GM23338 (cell line): ENCODE measurements around the gene OR2F1. TPM values are rescaled to one million over a fixed set of nuclear protein-coding genes. Genes with fewer than 3 reads are reported as not detected.

ENCODE experiments used
- ATAC-seq: fragments of 200-7000 bp; cut with Tn5 transposase; 3 replicates; pipeline ENCODE4 v1.9.1; 2020
- DNase-seq: peaks from one replicate; pipeline ENCODE4 v3.0.0-alpha.2; 2015; ENCODE audit warnings: low spot score
- H2AFZ ChIP-seq: fragments of 200-600 bp; sonication (generic); 2 replicates; pipeline ENCODE4 v1.8.0; 2016; ENCODE audit warnings: antibody characterized with exemption, mild to moderate bottlenecking, moderate library complexity
- H3F3A ChIP-seq: fragments of 200-600 bp; sonication (generic); replicated peaks from 2 replicates; pipeline ENCODE4 v1.8.0; 2017; ENCODE audit warnings: antibody characterized with exemption, mixed run types, low read depth
- H3K27ac ChIP-seq: fragments of 200-600 bp; sonication (generic); 2 replicates; pipeline ENCODE4 v1.6.1; 2016; ENCODE audit warnings: low read depth
- H3K27me3 ChIP-seq: fragments of 200-600 bp; sonication (generic); 2 replicates; pipeline ENCODE4 v1.8.0; 2016; ENCODE audit warnings: mild to moderate bottlenecking, mixed run types, moderate library complexity; ENCODE audit not compliant: insufficient read depth
- H3K36me3 ChIP-seq: fragments of 200-600 bp; sonication (generic); 2 replicates; pipeline ENCODE4 v1.8.0; 2016; ENCODE audit warnings: mild to moderate bottlenecking; ENCODE audit not compliant: insufficient read depth
- H3K4me1 ChIP-seq: fragments of 200-600 bp; sonication (generic); 2 replicates; pipeline ENCODE4 v1.8.0; 2016; ENCODE audit warnings: mild to moderate bottlenecking, moderate library complexity; ENCODE audit not compliant: insufficient read depth
- H3K4me2 ChIP-seq: fragments of 200-600 bp; sonication (generic); 2 replicates; pipeline ENCODE4 v1.7.1; 2017; ENCODE audit warnings: mixed run types
- H3K4me3 ChIP-seq: fragments of 200-600 bp; sonication (generic); 2 replicates; pipeline ENCODE4 v1.6.1; 2016; ENCODE audit warnings: mixed run types
- H3K79me2 ChIP-seq: fragments of 200-600 bp; sonication (generic); replicated peaks from 2 replicates; pipeline ENCODE4 v1.8.0; 2017; ENCODE audit warnings: mild to moderate bottlenecking; ENCODE audit not compliant: insufficient read depth
- H3K9me2 ChIP-seq: fragments of 200-600 bp; sonication (generic); 2 replicates; pipeline ENCODE4 v1.8.0; 2017; ENCODE audit not compliant: insufficient read depth
- H4K20me1 ChIP-seq: fragments of 200-600 bp; sonication (generic); replicated peaks from 2 replicates; pipeline ENCODE4 v1.8.0; 2017; ENCODE audit warnings: mild to moderate bottlenecking; ENCODE audit not compliant: insufficient read depth
- H3K27ac Mint-ChIP-seq: 2 replicates; pipeline ENCODE4 v1.8.0; 2020; ENCODE audit warnings: inconsistent platforms, mild to moderate bottlenecking, moderate library complexity, mixed read lengths
- H3K27me3 Mint-ChIP-seq: 3 replicates; pipeline ENCODE4 v1.8.0; 2022; ENCODE audit warnings: low read depth, mild to moderate bottlenecking, moderate library complexity, mixed read lengths, inconsistent platforms; ENCODE audit not compliant: insufficient read depth, poor library complexity
- H3K36me3 Mint-ChIP-seq: 3 replicates; pipeline ENCODE4 v1.8.0; 2021; ENCODE audit warnings: low read depth, mild to moderate bottlenecking, inconsistent platforms, moderate library complexity, mixed read lengths
- H3K4me1 Mint-ChIP-seq: 3 replicates; pipeline ENCODE4 v1.8.0; 2020; ENCODE audit warnings: mild to moderate bottlenecking, inconsistent platforms, mixed read lengths
- H3K4me3 Mint-ChIP-seq: 3 replicates; pipeline ENCODE4 v1.8.0; 2021; ENCODE audit warnings: moderate library complexity, mild to moderate bottlenecking, inconsistent platforms, mixed read lengths
- H3K9me3 Mint-ChIP-seq: 3 replicates; pipeline ENCODE4 v1.8.0; 2020; ENCODE audit warnings: moderate library complexity, mild to moderate bottlenecking, inconsistent platforms, mixed read lengths
- ETS1 ChIP-seq: IDR thresholded peaks from 2 replicates; pipeline ENCODE4 v1.6.1; 2016; ENCODE audit warnings: antibody characterized with exemption
- EZH2 ChIP-seq: fragments of 200-600 bp; sonication (generic); IDR thresholded peaks from one replicate; pipeline ENCODE4 v1.8.0; 2017; ENCODE audit warnings: antibody characterized with exemption, mild to moderate bottlenecking, low read depth; ENCODE audit not compliant: unreplicated experiment
- EZH2phosphoT487 ChIP-seq: fragments of 200-600 bp; sonication (generic); IDR thresholded peaks from one replicate; pipeline ENCODE4 v1.8.1; 2018; ENCODE audit warnings: antibody characterized with exemption; ENCODE audit not compliant: unreplicated experiment
- JUNB ChIP-seq: IDR thresholded peaks from one replicate; pipeline ENCODE4 v1.6.1; 2016; ENCODE audit warnings: antibody characterized with exemption; ENCODE audit not compliant: unreplicated experiment
- POLR2AphosphoS5 ChIP-seq: IDR thresholded peaks from 2 replicates; pipeline ENCODE4 v1.6.1; 2016; ENCODE audit warnings: antibody characterized with exemption, low read depth
- ZNF331 ChIP-seq: fragments of 250-450 bp; sonication (Bioruptor Pico); IDR thresholded peaks from 2 replicates; pipeline ENCODE4 v1.5.0; 2020; ENCODE audit warnings: low read depth, mild to moderate bottlenecking, moderate library complexity
- ZNF462 ChIP-seq: fragments of 250-450 bp; sonication (Bioruptor Pico); IDR thresholded peaks from 2 replicates; pipeline ENCODE4 v1.5.0; 2020; ENCODE audit warnings: mild to moderate bottlenecking, moderate library complexity
- polyA plus RNA-seq: library from polyadenylated mRNA; unstranded; fragments of >200 nt; fragmentation: Nextera tagmentation; extraction: Ambion mirVana; gene quantifications from 2 replicates; pipeline ENCODE4 v1.2.1, GENCODE V29; 2016
- total RNA-seq: library from RNA; depleted of rRNA; stranded (reverse); fragments of >200 nt; shearing (Covaris generic); gene quantifications from 2 replicates; pipeline ENCODE4 v1.2.3, GENCODE V29; 2014

OR2F1 gene
- total and polyA plus RNA-seq, 2 experiments from 2014 or later: not detected

GRCh38 chr7:143983960-143984359 lies 29.3 kb downstream of the OR2F1 start (continued):
- TF ChIP-seq ZNF462 (CRISPR knock-in tag) (no peak), EZH2phosphoT487 (no peak)

GRCh38 chr7:143987513-143987912 lies 32.9 kb downstream of the OR2F1 start:
- no peak overlapping the region for H2AFZ ChIP-seq
- ATAC-seq: no peak
- no peak overlapping the region for H3K4me3 ChIP-seq
- no peak for TF ChIP-seq EZH2
- TF ChIP-seq ZNF331 (CRISPR knock-in tag): no peak
- TF ChIP-seq ZNF462 (CRISPR knock-in tag): no peak
- no peak for TF ChIP-seq EZH2phosphoT487
- TF ChIP-seq JUNB: no peak
- TF ChIP-seq POLR2AphosphoS5: no peak
- TF ChIP-seq ETS1: no peak

More at GRCh38 chr7:143987513-143987912, 32.9 kb downstream of the OR2F1 start:
- no peak overlapping the region for H3K27ac ChIP-seq
- peaks cover 12% of the 10 kb centered on the region; the same call in 1 of the 2 replicates for H3K9me2 ChIP-seq
- H3K79me2 ChIP-seq: no peaks in the 10 kb centered on the region
- Mint-ChIP-seq H3K36me3 (peaks cover 10% of the 10 kb centered on the region), H3K4me1 (no peaks in the 10 kb centered on the region), H3K4me3 (no peak overlapping the region), H3K9me3 (peaks cover 19% of the 10 kb centered on the region), H3K27ac (no peak overlapping the region), H3K27me3 (no peaks in the 10 kb centered on the region)
- no peaks in the 10 kb centered on the region for H3K27me3 ChIP-seq
- no peak overlapping the region for H3K4me2 ChIP-seq
- H4K20me1 ChIP-seq: no peaks in the 10 kb centered on the region
- H3K36me3 ChIP-seq: no peaks in the 10 kb centered on the region; the same call in 1 of the 2 replicates
- no peak for DNase-seq
- no peaks in the 10 kb centered on the region for H3F3A ChIP-seq
- no peaks in the 10 kb centered on the region for H3K4me1 ChIP-seq
